Muscle layer of duodenum (tissue), 2 donors: ENCODE results near the gene GABBR2.

ENCODE experiments used
- H3K27ac ChIP-seq: one replicate; pipeline ENCODE4 v1.7.0; 2013; ENCODE audit warnings: mild to moderate bottlenecking, low read length
- H3K27me3 ChIP-seq: one replicate; pipeline ENCODE4 v1.7.0; 2013; ENCODE audit warnings: low read depth, mild to moderate bottlenecking, control low read depth, low read length
- H3K36me3 ChIP-seq, 2 donors: one replicate each; pipeline ENCODE4 v1.7.0; 2013; ENCODE audit warnings: low read length in 2 of 2, control low read depth in 1 of 2, mild to moderate bottlenecking in 1 of 2; ENCODE audit not compliant: insufficient read depth in 2 of 2, control insufficient read depth in 1 of 2
- H3K4me1 ChIP-seq, 2 donors: one replicate each; pipeline ENCODE4 v1.7.0; 2013; ENCODE audit warnings: low read length in 2 of 2, mild to moderate bottlenecking in 2 of 2, control low read depth in 1 of 2, moderate library complexity in 1 of 2; ENCODE audit not compliant: insufficient read depth in 2 of 2, control insufficient read depth in 1 of 2
- H3K4me3 ChIP-seq, 2 donors: one replicate each; pipeline ENCODE4 v1.7.0; 2013; ENCODE audit warnings: low read length in 2 of 2, low read depth in 1 of 2, mild to moderate bottlenecking in 1 of 2
- H3K9me3 ChIP-seq, 2 donors: one replicate each; pipeline ENCODE4 v1.7.0; 2013; ENCODE audit warnings: low read length in 2 of 2, control low read depth in 1 of 2, mild to moderate bottlenecking in 1 of 2; ENCODE audit not compliant: control insufficient read depth in 1 of 2
- donor health status: healthy.

GABBR2 gene

GRCh38 chr9:98530806-98531386 lies 177.8 kb downstream of the GABBR2 start:
- no peaks in the 10 kb centered on the region for H3K9me3 ChIP-seq
- H3K36me3 ChIP-seq, result no peaks in the 10 kb centered on the region
- H3K27ac ChIP-seq, result no peak overlapping the region
- H3K4me1 ChIP-seq, result no peaks in the 10 kb centered on the region
- H3K4me3 ChIP-seq, result no peak overlapping the region
- no peaks in the 10 kb centered on the region for H3K27me3 ChIP-seq

- Histone ChIP-seq H3K9me3 (no peaks in the 10 kb centered on the region), H3K27me3 (no peaks in the 10 kb centered on the region), H3K36me3 (no peaks in the 10 kb centered on the region), H3K4me1 (no peaks in the 10 kb centered on the region), H3K4me3 (no peak overlapping the region), H3K27ac (no peak overlapping the region)
Observed at GRCh38 chr9:98530275-98530674, 178.5 kb downstream of the GABBR2 start.

GRCh38 chr9:98529841-98530240 lies 178.9 kb downstream of the GABBR2 start:
- H3K4me3 ChIP-seq, result no peak overlapping the region
- H3K4me1 ChIP-seq, result no peaks in the 10 kb centered on the region
- no peaks in the 10 kb centered on the region for H3K9me3 ChIP-seq
- H3K27me3 ChIP-seq, result no peaks in the 10 kb centered on the region
- H3K27ac ChIP-seq, result no peak overlapping the region
- H3K36me3 ChIP-seq, result no peaks in the 10 kb centered on the region

DNA sequence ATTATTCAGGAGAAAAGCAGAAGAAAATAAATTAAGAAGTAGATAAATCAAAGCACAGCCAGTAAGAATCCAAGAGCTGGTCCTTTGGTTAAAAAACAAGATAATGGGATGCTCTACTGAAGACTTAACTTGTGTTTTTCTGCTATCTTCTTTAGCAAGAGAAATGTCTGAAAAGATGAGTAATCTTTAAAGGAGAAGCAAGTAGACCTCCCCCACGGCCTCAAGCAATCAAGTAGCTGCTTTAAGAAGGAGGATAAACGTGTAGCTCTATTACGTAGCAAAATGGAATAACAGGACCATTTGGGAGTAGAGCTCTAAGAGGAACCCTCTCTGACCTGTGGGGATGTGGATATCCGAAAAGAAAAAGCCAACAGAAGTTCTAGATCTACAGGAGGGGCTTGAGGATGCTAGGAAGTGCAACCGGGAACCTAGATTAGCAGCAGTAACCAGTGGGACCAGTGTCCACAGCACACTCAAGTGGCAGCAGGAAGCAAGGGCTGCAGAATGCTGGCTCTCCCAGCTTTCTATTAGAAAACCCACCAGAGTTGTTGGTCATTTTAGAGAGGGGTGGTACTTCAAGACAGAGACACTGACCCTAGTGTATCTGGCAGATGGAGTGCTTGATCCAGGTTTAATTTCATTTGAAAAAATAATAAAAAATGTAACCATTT lies 185.4 kb downstream of the GABBR2 start:
- H3K27me3 ChIP-seq, result no peaks in the 10 kb centered on the region
- no peaks in the 10 kb centered on the region for H3K4me1 ChIP-seq
- H3K27ac ChIP-seq, result no peak overlapping the region
- no peak overlapping the region for H3K4me3 ChIP-seq
- H3K36me3 ChIP-seq, result no peaks in the 10 kb centered on the region
- H3K9me3 ChIP-seq, result no peaks in the 10 kb centered on the region

DNA sequence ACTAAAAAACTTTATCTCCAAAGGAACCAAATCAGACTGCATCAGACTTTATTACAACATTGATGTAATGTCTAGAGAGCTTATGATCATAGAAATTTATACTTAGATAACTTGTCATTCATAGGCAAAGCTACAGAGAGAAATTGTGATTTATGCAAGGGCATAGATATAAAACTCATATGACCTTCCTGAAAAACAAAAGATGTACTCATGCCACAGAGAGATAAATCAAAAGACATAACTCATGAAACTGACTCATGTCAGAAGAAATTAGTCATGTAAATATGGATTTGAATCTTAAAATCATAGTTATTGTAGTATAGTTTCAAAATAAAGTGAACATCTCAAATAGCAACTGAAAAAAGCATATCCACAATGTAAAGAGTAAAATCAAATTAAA lies 186.2 kb downstream of the GABBR2 start:
- Histone ChIP-seq H3K9me3 (no peaks in the 10 kb centered on the region), H3K4me1 (no peaks in the 10 kb centered on the region), H3K36me3 (no peaks in the 10 kb centered on the region), H3K27me3 (no peaks in the 10 kb centered on the region), H3K4me3 (no peak overlapping the region), H3K27ac (no peak overlapping the region)

DNA sequence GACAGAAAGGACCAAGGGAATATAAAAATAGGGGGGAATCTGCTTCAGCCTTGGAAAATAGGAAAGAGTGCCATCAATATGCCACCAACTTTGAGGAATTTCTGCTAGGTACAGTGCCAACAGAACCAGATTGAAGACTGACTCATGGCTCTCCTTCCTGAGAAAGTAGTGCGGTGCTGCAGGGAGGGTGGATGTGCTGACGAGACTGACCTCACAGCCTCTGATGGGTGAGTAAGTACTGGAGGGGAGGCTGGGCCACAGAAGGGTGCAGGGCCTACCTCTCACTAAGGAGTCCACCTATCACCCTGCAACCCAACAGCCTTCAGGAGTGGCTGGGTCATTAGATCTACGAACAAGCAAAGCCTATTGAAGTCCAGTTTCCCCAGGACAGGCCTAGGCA lies 187.6 kb downstream of the GABBR2 start:
- Histone ChIP-seq H3K27ac (no peak overlapping the region), H3K36me3 (no peaks in the 10 kb centered on the region), H3K27me3 (no peaks in the 10 kb centered on the region), H3K9me3 (no peaks in the 10 kb centered on the region), H3K4me1 (no peaks in the 10 kb centered on the region), H3K4me3 (no peak overlapping the region)

- no peaks in the 10 kb centered on the region for H3K36me3 ChIP-seq
- no peak overlapping the region for H3K4me3 ChIP-seq
- H3K4me1 ChIP-seq, result no peaks in the 10 kb centered on the region
- H3K27me3 ChIP-seq, result no peaks in the 10 kb centered on the region
- H3K27ac ChIP-seq, result no peak overlapping the region
- H3K9me3 ChIP-seq, result no peaks in the 10 kb centered on the region
Observed at GRCh38 chr9:98520221-98520960, 188.3 kb downstream of the GABBR2 start.

GRCh38 chr9:98519641-98520040 lies 189.1 kb downstream of the GABBR2 start:
- H3K4me1 ChIP-seq, result no peaks in the 10 kb centered on the region
- no peaks in the 10 kb centered on the region for H3K27me3 ChIP-seq
- H3K9me3 ChIP-seq, result no peaks in the 10 kb centered on the region
- H3K36me3 ChIP-seq, result no peaks in the 10 kb centered on the region
- no peak overlapping the region for H3K4me3 ChIP-seq
- H3K27ac ChIP-seq, result no peak overlapping the region

DNA sequence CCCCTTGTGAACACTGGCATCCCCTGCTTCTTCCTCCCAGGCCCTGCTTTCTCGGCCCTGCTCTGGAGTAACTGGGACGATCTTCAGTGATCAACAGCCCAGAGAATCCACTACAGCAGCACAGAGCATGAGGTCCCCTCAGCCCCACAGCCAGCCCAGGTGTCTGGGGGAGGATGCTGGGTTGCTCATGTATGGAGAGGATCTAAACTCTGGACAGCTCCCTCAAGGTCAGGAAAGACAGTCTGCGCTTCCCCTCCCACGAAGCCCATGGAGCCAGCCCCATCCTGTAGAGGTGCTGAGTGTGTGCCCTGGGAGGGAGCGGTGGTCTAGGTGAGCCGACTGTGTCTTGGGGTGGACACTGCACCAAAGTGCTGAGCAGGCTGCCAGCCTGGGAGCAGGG lies 190.2 kb downstream of the GABBR2 start:
- H3K27ac ChIP-seq, result no peak overlapping the region
- H3K36me3 ChIP-seq, result no peaks in the 10 kb centered on the region
- no peaks in the 10 kb centered on the region for H3K9me3 ChIP-seq
- H3K4me1 ChIP-seq, result no peaks in the 10 kb centered on the region
- H3K4me3 ChIP-seq, result no peak overlapping the region
- no peaks in the 10 kb centered on the region for H3K27me3 ChIP-seq

- Histone ChIP-seq H3K9me3 (no peaks in the 10 kb centered on the region), H3K27me3 (no peaks in the 10 kb centered on the region)
Observed at GRCh38 chr9:98517761-98518160, 191.0 kb downstream of the GABBR2 start.

DNA sequence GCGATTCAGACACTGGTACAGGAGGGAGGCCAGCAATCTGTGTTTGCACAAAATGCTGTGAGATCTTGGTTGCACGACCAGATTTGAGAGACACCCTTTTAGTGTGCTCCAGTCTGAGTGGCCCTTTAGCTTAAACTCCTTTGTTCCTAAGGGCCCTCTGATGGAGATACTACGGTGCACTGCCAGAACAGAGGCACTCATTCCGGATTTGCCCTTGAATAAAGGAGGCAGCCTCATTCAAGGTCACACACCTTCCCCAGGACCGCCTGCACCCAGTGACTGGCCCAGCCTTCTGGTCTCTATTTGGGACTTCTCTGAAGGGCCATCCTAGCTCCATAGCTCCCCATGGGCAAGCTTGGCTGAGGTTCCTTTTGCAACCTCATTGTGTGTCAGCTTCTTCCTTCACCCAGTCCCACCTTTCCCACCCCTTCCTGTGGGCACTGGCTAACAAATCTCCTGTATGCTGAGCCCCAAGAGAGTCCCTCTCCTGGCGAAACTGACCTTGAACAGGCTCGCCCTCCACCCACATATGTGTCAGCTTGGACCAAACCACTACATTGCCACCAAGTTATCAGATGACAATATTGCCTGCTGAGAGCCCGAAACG lies 191.7 kb downstream of the GABBR2 start:
- no peaks in the 10 kb centered on the region for H3K27me3 ChIP-seq
- no peaks in the 10 kb centered on the region for H3K9me3 ChIP-seq
- no peak overlapping the region for H3K4me3 ChIP-seq
- H3K27ac ChIP-seq, result no peak overlapping the region
- H3K36me3 ChIP-seq, result no peaks in the 10 kb centered on the region
- H3K4me1 ChIP-seq, result no peaks in the 10 kb centered on the region

More at GRCh38 chr9:98517761-98518160, 191.0 kb downstream of the GABBR2 start:
- Histone ChIP-seq H3K36me3 (no peaks in the 10 kb centered on the region), H3K4me3 (no peak overlapping the region), H3K4me1 (no peaks in the 10 kb centered on the region), H3K27ac (no peak overlapping the region)
